ENCODE results near the gene BRWD1.
"Not testable (repeated sequence)": the region's sequence is repeated elsewhere in the genome, so short reads cannot be mapped to it uniquely, and the experiment has no call there.

The BRWD1 gene

DNA sequence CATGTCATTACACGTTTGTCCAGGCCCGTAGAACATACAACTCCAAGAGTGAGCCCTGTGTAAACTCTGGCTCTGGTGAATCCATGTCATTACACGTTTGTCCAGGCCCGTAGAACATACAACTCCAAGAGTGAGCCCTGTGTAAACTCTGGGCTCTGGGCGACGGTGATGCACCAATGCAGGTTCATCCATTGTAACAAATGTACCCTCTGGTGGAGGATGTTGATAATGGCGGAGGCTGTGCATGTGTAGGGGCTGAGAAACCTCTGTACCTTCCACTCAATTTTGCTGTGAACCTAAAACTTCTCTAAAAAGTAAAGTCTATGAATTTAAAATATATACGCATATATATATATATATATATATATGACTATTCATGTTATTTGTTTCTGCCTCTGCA is 177.3 kb downstream of the BRWD1 start:
- not testable (repeated sequence) for H3K27ac ChIP-seq (ENCODE audit: low read depth, low read length, severe bottlenecking); H3K4me3 ChIP-seq (ENCODE audit: extremely low read depth, insufficient read depth, low read length, poor library complexity, severe bottlenecking); H3K36me3 ChIP-seq (ENCODE audit: control insufficient read depth, insufficient read depth, low read length); H3K9me3 ChIP-seq (ENCODE audit: control insufficient read depth, low read length); H3K4me1 ChIP-seq (ENCODE audit: control insufficient read depth, insufficient read depth, low read length, poor library complexity, severe bottlenecking)
- 90 to 100% methylated on average over 4 to 5 of the region's 8 CpGs for WGBS, 2 experiments (ENCODE audit: insufficient coverage in 2 of 2)

GRCh38 chr21:39134288-39134810 is 179.1 kb downstream of the BRWD1 start:
- Histone ChIP-seq H3K27ac (ENCODE audit: low read depth, low read length, severe bottlenecking) (no peak overlapping the region), H3K9me3 (ENCODE audit: control insufficient read depth, low read length) (peaks cover 8% of the 10 kb centered on the region), H3K4me3 (ENCODE audit: extremely low read depth, insufficient read depth, low read length, poor library complexity, severe bottlenecking) (no peak overlapping the region), H3K36me3 (ENCODE audit: control insufficient read depth, insufficient read depth, low read length) (no peaks in the 10 kb centered on the region), H3K4me1 (ENCODE audit: control insufficient read depth, insufficient read depth, low read length, poor library complexity, severe bottlenecking) (peaks cover 7% of the 10 kb centered on the region)
- WGBS, 2 experiments (ENCODE audit: insufficient coverage in 2 of 2), result 87 to 88% methylated on average over 15 of the region's 15 CpGs

Data from mesodermal cell (in vitro differentiated cells).